Keratinocyte (primary cell): ENCODE measurements around the gene COL8A1. TPM values are rescaled to one million over a fixed set of nuclear protein-coding genes. Genes with fewer than 3 reads are reported as not detected.

Source experiments
- DNase-seq: peaks from one replicate; pipeline ENCODE4 v3.0.0-alpha.2; 2011; ENCODE audit warnings: low read depth, missing footprints, low spot score
- FAIRE-seq: peaks from 2 replicates; lab custom pipeline; 2011; peaks lifted over from hg19 to GRCh38; lab: Jason Lieb, UNC
- H2AFZ ChIP-seq: 2 replicates; pipeline ENCODE4 v1.6.0; 2012; ENCODE audit warnings: low read length, control low read depth, inconsistent platforms; ENCODE audit not compliant: control insufficient read depth
- H3K27ac ChIP-seq: 2 replicates; pipeline ENCODE4 v1.5.1; 2011; ENCODE audit warnings: low read length; ENCODE audit not compliant: control insufficient read depth, insufficient read depth
- H3K27me3 ChIP-seq: 3 replicates; pipeline ENCODE4 v1.6.0; 2011; ENCODE audit warnings: low read length; ENCODE audit not compliant: control insufficient read depth, insufficient read depth; ENCODE audit errors: extremely low read depth
- H3K36me3 ChIP-seq, 2 experiments: 2 replicates in 1 of 2; 3 replicates in 1 of 2; pipeline ENCODE4 v1.5.1; 2011; ENCODE audit warnings: low read length in 2 of 2, mild to moderate bottlenecking in 1 of 2; ENCODE audit not compliant: control insufficient read depth in 2 of 2, insufficient read depth in 2 of 2; ENCODE audit errors: extremely low read depth in 1 of 2
- H3K4me1 ChIP-seq: 3 replicates; pipeline ENCODE4 v1.5.1; 2011; ENCODE audit warnings: low read length; ENCODE audit not compliant: control insufficient read depth, insufficient read depth; ENCODE audit errors: extremely low read depth
- H3K4me2 ChIP-seq: 3 replicates; pipeline ENCODE4 v1.6.0; 2011; ENCODE audit warnings: low read depth, low read length; ENCODE audit not compliant: control insufficient read depth, insufficient read depth; ENCODE audit errors: extremely low read depth
- H3K4me3 ChIP-seq, 3 experiments: fragments of 200-600 bp in 1 of 3; sonication (generic) in 1 of 3; 2 replicates in 2 of 3; 3 replicates in 1 of 3; pipeline ENCODE4 v1.5.1; 2011 to 2016; ENCODE audit warnings: low read length in 3 of 3, mild to moderate bottlenecking in 3 of 3, control low read depth in 2 of 3, inconsistent platforms in 1 of 3, low read depth in 1 of 3, mixed read lengths in 1 of 3, mixed run types in 1 of 3, moderate library complexity in 1 of 3; ENCODE audit not compliant: control insufficient read depth in 2 of 3, insufficient read depth in 2 of 3; ENCODE audit errors: extremely low read depth in 1 of 3
- H3K79me2 ChIP-seq: 2 replicates; pipeline ENCODE4 v1.6.0; 2012; ENCODE audit warnings: low read length; ENCODE audit not compliant: control insufficient read depth, insufficient read depth
- H3K9ac ChIP-seq: 3 replicates; pipeline ENCODE4 v1.6.0; 2011; ENCODE audit warnings: low read length; ENCODE audit not compliant: control insufficient read depth, insufficient read depth; ENCODE audit errors: extremely low read depth
- H3K9me1 ChIP-seq: 3 replicates; pipeline ENCODE4 v1.6.0; 2011; ENCODE audit warnings: low read length; ENCODE audit not compliant: control insufficient read depth, insufficient read depth; ENCODE audit errors: extremely low read depth
- H3K9me3 ChIP-seq: 2 replicates; pipeline ENCODE4 v1.5.1; 2012; ENCODE audit warnings: low read depth, low read length; ENCODE audit not compliant: control insufficient read depth
- H4K20me1 ChIP-seq: 3 replicates; pipeline ENCODE4 v1.6.0; 2011; ENCODE audit warnings: low read length; ENCODE audit not compliant: control insufficient read depth, insufficient read depth; ENCODE audit errors: extremely low read depth
- CTCF ChIP-seq, 3 experiments: IDR thresholded peaks in 1 of 3; conservative IDR thresholded peaks in 1 of 3; optimal IDR thresholded peaks in 1 of 3; 2 replicates in 2 of 3; 3 replicates in 1 of 3; pipeline versions ENCODE3 to v1.5.1; 2011; ENCODE audit warnings: low read length in 3 of 3, mild to moderate bottlenecking in 3 of 3, moderate library complexity in 2 of 3, control low read depth in 1 of 3, inconsistent platforms in 1 of 3; ENCODE audit not compliant: insufficient read depth in 2 of 3; ENCODE audit errors: extremely low read depth in 1 of 3
- EZH2 ChIP-seq: IDR thresholded peaks from one replicate; pipeline ENCODE4 v1.6.1; 2012; ENCODE audit warnings: inconsistent platforms, mild to moderate bottlenecking, low read length, moderate library complexity
- dilution Hi-C: fragments of 300-500 bp; cut with MboI; formaldehyde crosslinking; loops from one replicate; pipeline ENCODE4 v1.7.0; 2020; ENCODE audit warnings: low sequenced_read_pairs; ENCODE audit not compliant: extremely low pct_ligation_motif_present
- polyA plus RNA-seq, 5 experiments: library from polyadenylated mRNA; depleted of rRNA in 3 of 5; stranded (reverse) in 3 of 5; stranded (forward) in 1 of 5; unstranded in 1 of 5; fragments of >200 nt; gene quantifications; 1 replicate in 1 of 5; 2 replicates in 3 of 5; 3 replicates in 1 of 5; pipeline versions ENCODE4 v1.2.1 to v1.2.3, GENCODE V29; 2011 to 2012; ENCODE audit warnings: missing spikeins in 2 of 5, low read depth in 1 of 5, low replicate concordance in 1 of 5

Gene COL8A1
- polyA plus RNA-seq, 1 donor (not counting 4 experiments of a cell fraction or from before 2014, with no cell fraction given), result 102 TPM

DNA sequence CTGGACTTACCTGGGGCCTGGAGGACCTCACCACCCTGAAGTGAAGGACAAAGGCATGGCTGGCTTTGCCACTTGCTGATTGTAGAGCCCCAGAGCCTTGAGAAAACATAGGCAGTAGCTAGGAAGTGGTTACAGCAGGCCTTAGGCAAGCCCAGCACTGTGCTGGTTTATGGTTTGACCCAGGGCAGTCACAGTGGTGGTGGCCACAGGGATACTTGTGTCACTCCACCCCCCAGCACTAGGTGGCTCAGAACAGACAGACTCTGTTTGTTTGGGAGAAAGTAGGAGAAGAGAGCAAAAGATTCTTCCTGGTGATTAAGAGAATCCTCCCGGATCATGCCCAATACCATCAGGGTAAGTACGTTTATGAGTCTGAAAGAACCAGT lies 13.2 kb upstream of the COL8A1 start:
- peak; percentile 29 for FAIRE-seq
- Histone ChIP-seq H3K9me1 (no peaks in the 10 kb centered on the region), H3K4me2 (no peak overlapping the region), H3K9me3 (no peaks in the 10 kb centered on the region), H2AFZ (no peak overlapping the region), H3K4me3 (no peak overlapping the region), H3K27ac (no peak overlapping the region), H3K9ac (no peak overlapping the region), H3K36me3 (no peaks in the 10 kb centered on the region), H4K20me1 (no peaks in the 10 kb centered on the region), H3K4me1 (peaks cover 5% of the 10 kb centered on the region), H3K79me2 (no peaks in the 10 kb centered on the region), H3K27me3 (no peaks in the 10 kb centered on the region)
- TF ChIP-seq EZH2 (no peak), CTCF (optimal IDR thresholded peaks at IDR 0.05 in 1 of 3, IDR thresholded peaks at IDR 0.05 in 1 of 3, conservative IDR thresholded peaks at IDR 0.05 in 1 of 3; ENCODE audit: extremely low read depth in 1 of 3, insufficient read depth in 2 of 3, low read length in 3 of 3) (no peak)
- no peak for DNase-seq
- dilution Hi-C loops, result no loop called here

- Histone ChIP-seq H4K20me1 (no peaks in the 10 kb centered on the region), H3K9me3 (no peaks in the 10 kb centered on the region), H3K4me1 (peaks cover 11% of the 10 kb centered on the region), H3K27ac (no peak overlapping the region), H3K27me3 (no peaks in the 10 kb centered on the region), H3K36me3 (no peaks in the 10 kb centered on the region), H3K9me1 (no peaks in the 10 kb centered on the region), H3K9ac (no peak overlapping the region), H2AFZ (no peak overlapping the region), H3K4me3 (no peak overlapping the region), H3K4me2 (no peak overlapping the region), H3K79me2 (no peaks in the 10 kb centered on the region)
- dilution Hi-C loops, result no loop called here
- DNase-seq, result no peak
- TF ChIP-seq CTCF (optimal IDR thresholded peaks at IDR 0.05 in 1 of 3, IDR thresholded peaks at IDR 0.05 in 1 of 3, conservative IDR thresholded peaks at IDR 0.05 in 1 of 3; ENCODE audit: extremely low read depth in 1 of 3, insufficient read depth in 2 of 3, low read length in 3 of 3) (no peak), EZH2 (no peak)
- no peak for FAIRE-seq
These were observed 12.6 kb upstream of the COL8A1 start for GRCh38 chr3:99625643-99626416.
